BLaER1 (cell line): ENCODE measurements around the gene MRPS2.

Source experiments
- H3K27ac ChIP-seq: shearing (Covaris generic); formaldehyde crosslinking; 2 replicates; pipeline ENCODE4 v1.8.1; 2022
- H3K27me3 ChIP-seq: shearing (Covaris generic); formaldehyde crosslinking; 2 replicates; pipeline ENCODE4 v1.8.1; 2022
- H3K36me3 ChIP-seq: shearing (Covaris generic); formaldehyde crosslinking; 2 replicates; pipeline ENCODE4 v1.8.1; 2022
- H3K4me1 ChIP-seq: shearing (Covaris generic); formaldehyde crosslinking; 2 replicates; pipeline ENCODE4 v1.8.1; 2022
- H3K4me2 ChIP-seq: shearing (Covaris generic); formaldehyde crosslinking; 2 replicates; pipeline ENCODE4 v1.8.1; 2022
- H3K4me3 ChIP-seq: shearing (Covaris generic); formaldehyde crosslinking; 2 replicates; pipeline ENCODE4 v1.8.1; 2022
- H3K9ac ChIP-seq: shearing (Covaris generic); formaldehyde crosslinking; 2 replicates; pipeline ENCODE4 v1.8.1; 2022
- H3K9me3 ChIP-seq: shearing (Covaris generic); formaldehyde crosslinking; 2 replicates; pipeline ENCODE4 v1.8.1; 2022
- H4K20me1 ChIP-seq: shearing (Covaris generic); formaldehyde crosslinking; 2 replicates; pipeline ENCODE4 v1.8.1; 2022
- Cebpa-rat ChIP-seq: shearing (Covaris generic); IDR thresholded peaks from 2 replicates; pipeline ENCODE4 v1.8.1; 2022

MRPS2 gene

DNA sequence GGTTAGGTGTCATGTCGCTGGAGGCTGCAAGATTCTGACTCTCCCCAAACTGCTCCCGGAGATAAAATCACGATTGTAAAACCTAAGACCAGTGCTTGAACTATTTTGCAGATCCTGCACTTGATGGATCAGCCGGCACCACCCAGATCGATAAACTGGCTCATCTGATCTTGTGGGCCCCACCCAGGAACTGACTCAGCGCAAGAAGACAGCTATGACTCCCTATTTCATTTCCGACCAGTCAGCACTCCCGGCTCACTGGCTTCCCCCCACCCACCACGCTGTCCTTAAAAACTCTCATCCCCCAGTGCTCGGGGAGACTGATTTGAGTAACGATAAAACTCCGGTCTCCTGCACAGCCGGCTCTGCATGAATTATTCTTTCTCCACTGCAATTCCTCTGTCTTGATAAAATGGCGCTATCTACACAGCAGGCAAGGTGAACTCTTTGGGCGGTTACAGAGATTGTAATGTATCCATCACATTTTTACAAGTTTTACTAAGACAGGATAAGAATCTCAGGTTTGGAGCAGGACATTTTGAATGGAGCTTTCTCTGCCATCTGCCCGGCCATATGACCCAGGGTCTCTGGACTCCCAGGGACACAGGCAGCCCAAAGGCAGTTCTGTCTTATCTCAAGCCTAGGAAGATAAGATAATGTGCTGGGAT, 31.5 kb upstream of the MRPS2 start:
- no peaks in the 10 kb centered on the region for H3K9me3 ChIP-seq
- no peak overlapping the region for H3K4me2 ChIP-seq
- peaks cover 5% of the 10 kb centered on the region; the same call in 1 of the 2 replicates for H3K27me3 ChIP-seq
- H3K27ac ChIP-seq = no peak overlapping the region
- H3K36me3 ChIP-seq = no peaks in the 10 kb centered on the region
- 0 out of 2 replicates have a peak, but pooled peaks cover 1% of the 10 kb centered on the region for H4K20me1 ChIP-seq
- peaks cover 5% of the 10 kb centered on the region; the same call in 1 of the 2 replicates for H3K4me1 ChIP-seq
- H3K4me3 ChIP-seq = no peak overlapping the region
- H3K9ac ChIP-seq = no peak overlapping the region
- no peak for TF ChIP-seq Cebpa-rat

DNA sequence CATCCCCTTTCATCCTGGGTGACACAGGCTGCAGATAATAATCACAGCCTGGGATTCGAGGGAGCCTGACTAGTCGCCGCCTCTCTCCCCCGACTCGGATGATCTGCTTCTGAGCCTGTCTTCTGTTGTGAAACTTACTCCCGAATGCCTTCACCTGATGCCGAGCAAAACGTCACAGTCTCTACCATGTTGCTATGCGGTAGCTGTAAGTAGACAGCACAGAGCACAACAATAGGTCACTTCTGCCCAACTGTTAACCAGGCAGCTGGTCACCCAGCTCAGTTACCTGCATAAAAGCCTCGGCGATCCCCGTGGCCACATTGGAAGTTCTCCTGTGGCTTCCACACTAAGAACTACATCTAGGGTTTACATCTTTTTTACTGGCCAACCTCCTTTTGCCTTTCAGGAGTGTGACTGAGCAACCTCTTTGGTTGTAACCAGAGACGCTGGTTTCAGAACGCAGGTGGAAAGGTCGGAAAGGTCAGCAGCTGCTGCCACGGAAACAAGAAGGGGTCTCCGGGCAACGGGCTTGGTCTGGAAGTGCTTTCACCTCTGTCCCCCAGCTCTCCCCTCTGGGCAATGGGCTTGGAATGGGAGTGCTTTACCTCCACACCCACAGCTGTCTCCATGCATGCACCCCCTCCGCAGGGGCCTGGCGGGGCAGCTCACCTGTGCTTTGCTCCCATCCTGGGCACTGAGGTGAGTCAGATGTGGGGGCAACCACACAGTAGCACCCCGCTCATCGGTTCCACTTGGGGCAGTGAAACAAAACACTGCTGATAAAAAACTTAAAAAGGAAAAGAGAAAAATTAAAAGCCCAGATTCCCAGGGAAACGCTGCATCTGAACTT, 28.5 kb upstream of the MRPS2 start:
- peaks cover 17% of the 10 kb centered on the region; the same call in 1 of the 2 replicates for H3K27me3 ChIP-seq
- H3K9ac ChIP-seq = no peak overlapping the region

DNA sequence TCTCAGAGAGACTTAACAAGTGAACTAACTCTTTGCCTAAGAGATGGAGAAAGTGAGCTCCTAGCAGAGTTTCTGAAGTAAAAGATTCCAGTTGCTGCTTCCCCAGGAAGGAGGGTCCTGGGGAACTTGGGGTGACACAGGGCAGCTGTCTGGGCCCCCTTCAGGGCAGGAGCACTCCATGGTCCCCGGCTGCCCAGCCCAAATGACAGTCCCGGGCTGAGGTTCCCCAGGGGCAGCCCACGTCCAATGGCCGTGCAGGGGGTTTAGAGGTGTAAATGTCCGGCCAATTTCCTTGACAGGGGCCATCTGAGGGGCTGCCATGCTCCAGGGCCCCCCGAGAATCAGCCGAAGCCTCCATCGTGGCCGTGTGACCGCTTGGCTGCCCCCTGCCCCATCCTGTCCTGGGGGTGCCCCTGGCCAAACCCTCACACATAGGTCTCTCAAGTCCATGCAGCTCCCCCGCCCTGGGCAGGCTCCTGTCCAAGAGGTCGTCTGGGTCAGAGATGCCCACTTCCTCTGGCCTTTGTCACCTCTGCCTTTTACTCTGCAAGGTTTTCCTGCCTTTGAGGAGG, 26.4 kb upstream of the MRPS2 start:
- no peaks in the 10 kb centered on the region for H3K36me3 ChIP-seq
- TF ChIP-seq Cebpa-rat = no peak
- no peak overlapping the region for H3K4me2 ChIP-seq
- H4K20me1 ChIP-seq = peaks cover 25% of the 10 kb centered on the region; the same call in 1 of the 2 replicates
- H3K27me3 ChIP-seq = peaks cover 37% of the 10 kb centered on the region
- H3K9me3 ChIP-seq = no peaks in the 10 kb centered on the region
- H3K4me3 ChIP-seq = no peak overlapping the region
- H3K9ac ChIP-seq = no peak overlapping the region
- no peak overlapping the region for H3K27ac ChIP-seq
- H3K4me1 ChIP-seq = 0 out of 2 replicates have a peak, but pooled peaks cover 4% of the 10 kb centered on the region

More for the DNA sequence above, 28.5 kb upstream of the MRPS2 start:
- H3K9me3 ChIP-seq = no peaks in the 10 kb centered on the region
- H3K4me1 ChIP-seq = peaks cover 3% of the 10 kb centered on the region; the same call in 1 of the 2 replicates
- H3K4me3 ChIP-seq = no peak overlapping the region
- no peak overlapping the region for H3K27ac ChIP-seq
- TF ChIP-seq Cebpa-rat = no peak
- H3K36me3 ChIP-seq = no peaks in the 10 kb centered on the region
- no peak overlapping the region for H3K4me2 ChIP-seq
- 0 out of 2 replicates have a peak, but pooled peaks cover 11% of the 10 kb centered on the region for H4K20me1 ChIP-seq

DNA sequence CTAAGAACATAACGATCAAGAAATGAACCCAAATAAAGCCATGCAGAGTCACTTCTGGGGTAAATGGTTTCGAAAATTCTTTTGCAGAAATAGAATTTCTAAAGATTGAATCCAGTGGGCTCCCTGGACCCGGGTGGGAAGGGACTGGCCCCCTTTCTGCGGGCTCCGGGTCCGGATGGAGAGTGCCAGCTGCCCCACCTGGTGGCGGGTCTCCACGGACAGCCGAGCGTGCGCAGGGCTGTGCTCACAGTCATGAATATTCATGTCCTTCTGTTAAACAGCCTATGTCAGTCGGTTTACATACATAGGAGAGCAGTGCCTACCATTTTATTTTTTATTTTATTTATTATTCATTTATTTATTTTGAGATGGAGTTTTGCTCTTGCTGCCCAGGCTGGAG, 25.6 kb upstream of the MRPS2 start:
- TF ChIP-seq Cebpa-rat = no peak
- peaks cover 43% of the 10 kb centered on the region for H3K27me3 ChIP-seq
- no peak overlapping the region for H3K4me3 ChIP-seq
- no peaks in the 10 kb centered on the region for H3K9me3 ChIP-seq
- H3K36me3 ChIP-seq = no peaks in the 10 kb centered on the region
- no peak overlapping the region for H3K4me2 ChIP-seq
- 0 out of 2 replicates have a peak, but pooled peaks cover 5% of the 10 kb centered on the region for H3K4me1 ChIP-seq
- H3K9ac ChIP-seq = no peak overlapping the region
- peaks cover 27% of the 10 kb centered on the region; the same call in 1 of the 2 replicates for H4K20me1 ChIP-seq
- no peak overlapping the region for H3K27ac ChIP-seq

DNA sequence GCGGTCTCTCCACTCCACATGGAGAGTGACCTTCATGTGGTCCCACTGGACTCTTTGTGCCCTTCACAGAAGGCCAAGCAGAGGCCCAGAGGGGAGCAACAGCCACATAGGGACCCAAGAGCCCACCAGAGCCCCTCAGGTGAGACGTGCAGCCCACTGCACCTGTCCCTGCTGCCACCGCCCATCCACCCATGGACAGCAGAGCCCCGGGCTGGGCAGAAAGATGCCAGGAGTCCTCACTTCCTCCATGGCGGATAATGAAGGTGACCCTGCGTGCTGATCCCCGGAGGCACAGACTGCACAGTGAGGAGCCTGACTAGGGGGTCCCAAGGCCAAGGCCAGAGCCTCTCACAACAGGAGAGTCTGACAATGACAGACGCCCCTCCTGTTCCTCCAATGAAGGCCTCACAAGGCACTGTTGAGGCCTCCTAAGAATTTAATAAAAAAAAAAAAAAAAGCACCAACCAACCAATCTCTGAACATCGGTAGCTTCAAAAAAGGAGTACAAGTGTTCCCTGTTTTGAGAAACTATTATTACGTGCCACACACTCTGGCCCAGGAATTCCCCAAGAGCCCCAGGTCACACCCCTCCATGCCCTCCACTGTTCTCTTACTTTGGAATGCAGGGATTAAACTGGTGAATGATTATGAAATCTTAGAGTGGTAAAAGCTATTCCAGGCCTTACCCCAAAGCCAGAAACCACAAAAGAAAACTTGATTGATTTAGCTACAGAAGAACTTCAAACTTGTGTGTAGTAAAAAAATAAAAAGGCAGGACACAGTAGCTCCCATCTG, 23.7 kb upstream of the MRPS2 start:
- Histone ChIP-seq H3K36me3 (no peaks in the 10 kb centered on the region), H3K4me3 (no peak overlapping the region), H3K9me3 (no peaks in the 10 kb centered on the region), H3K27ac (no peak overlapping the region), H3K4me1 (peaks cover 20% of the 10 kb centered on the region), H3K9ac (no peak overlapping the region), H3K27me3 (peaks cover 58% of the 10 kb centered on the region), H3K4me2 (no peak overlapping the region), H4K20me1 (peaks cover 43% of the 10 kb centered on the region)
- TF ChIP-seq Cebpa-rat = no peak

DNA sequence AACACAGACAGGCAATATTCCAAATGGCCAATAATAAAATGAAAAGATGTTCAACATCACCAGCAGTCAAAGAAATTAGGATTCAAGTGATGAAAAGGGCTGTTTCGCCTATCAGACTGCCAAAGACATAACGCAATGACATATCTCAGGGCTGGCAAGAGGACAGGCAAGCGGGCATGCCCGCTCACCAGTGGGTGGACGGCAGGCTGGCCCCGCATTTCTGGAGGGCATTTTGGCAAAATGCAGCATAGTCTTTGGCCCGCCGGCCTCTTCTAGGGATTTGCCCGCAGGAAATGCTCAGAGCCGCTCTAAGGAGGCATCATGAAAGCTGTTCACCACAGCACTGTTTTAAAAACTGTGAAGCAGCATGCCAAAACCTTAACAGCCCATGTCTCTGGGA, 22.3 kb upstream of the MRPS2 start:
- Histone ChIP-seq H3K9me3 (no peaks in the 10 kb centered on the region), H3K4me1 (peaks cover 21% of the 10 kb centered on the region)

DNA sequence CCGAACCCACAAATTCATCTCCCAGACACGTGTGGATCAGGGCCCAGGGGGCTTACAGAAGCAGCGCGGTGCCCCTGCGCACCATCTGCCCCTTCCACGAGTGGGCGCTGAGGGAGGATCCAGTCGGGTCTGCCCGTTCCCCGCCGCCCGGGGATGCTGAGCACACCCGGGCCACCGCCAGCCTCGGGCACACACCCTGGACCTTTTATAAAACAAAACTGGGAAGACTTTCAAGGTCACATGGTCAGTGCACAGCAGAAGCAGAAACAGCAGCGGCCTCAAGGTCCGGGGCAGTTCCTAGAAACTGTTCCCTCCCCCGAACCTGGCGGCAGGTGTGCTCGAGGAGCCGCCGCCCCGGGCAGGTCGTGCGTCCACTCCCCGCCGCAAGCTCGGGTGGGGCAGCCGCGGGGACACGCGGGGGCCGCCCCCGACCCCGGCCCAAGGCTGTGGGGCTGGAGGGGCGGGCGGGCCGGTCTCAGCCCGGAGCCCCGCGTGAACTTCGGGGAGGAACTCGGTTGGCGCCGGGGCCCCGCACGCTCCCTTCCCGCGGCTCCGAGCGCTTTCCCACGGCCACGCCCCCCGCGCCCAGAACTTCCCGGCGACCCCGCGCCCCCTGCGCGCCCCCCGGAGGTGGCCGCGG, 21.5 kb upstream of the MRPS2 start:
- peaks cover 2% of the 10 kb centered on the region; the same call in 1 of the 2 replicates for H3K36me3 ChIP-seq
- H3K27ac ChIP-seq = no peak overlapping the region
- TF ChIP-seq Cebpa-rat = no peak
- H4K20me1 ChIP-seq = peaks cover 59% of the 10 kb centered on the region
- peak overlapping the region; percentile 83 for H3K4me3 ChIP-seq
- peak overlapping the region; percentile 96 for H3K4me2 ChIP-seq
- no peak overlapping the region for H3K9ac ChIP-seq
- H3K27me3 ChIP-seq = peaks cover 70% of the 10 kb centered on the region
- no peaks in the 10 kb centered on the region for H3K9me3 ChIP-seq
- H3K4me1 ChIP-seq = peaks cover 21% of the 10 kb centered on the region

More for the DNA sequence above, 22.3 kb upstream of the MRPS2 start:
- no peak overlapping the region for H3K4me3 ChIP-seq
- TF ChIP-seq Cebpa-rat = no peak
- no peak overlapping the region for H3K9ac ChIP-seq
- peaks cover 52% of the 10 kb centered on the region for H4K20me1 ChIP-seq
- H3K36me3 ChIP-seq = no peaks in the 10 kb centered on the region
- no peak overlapping the region for H3K27ac ChIP-seq
- H3K27me3 ChIP-seq = peaks cover 70% of the 10 kb centered on the region
- no peak overlapping the region for H3K4me2 ChIP-seq

DNA sequence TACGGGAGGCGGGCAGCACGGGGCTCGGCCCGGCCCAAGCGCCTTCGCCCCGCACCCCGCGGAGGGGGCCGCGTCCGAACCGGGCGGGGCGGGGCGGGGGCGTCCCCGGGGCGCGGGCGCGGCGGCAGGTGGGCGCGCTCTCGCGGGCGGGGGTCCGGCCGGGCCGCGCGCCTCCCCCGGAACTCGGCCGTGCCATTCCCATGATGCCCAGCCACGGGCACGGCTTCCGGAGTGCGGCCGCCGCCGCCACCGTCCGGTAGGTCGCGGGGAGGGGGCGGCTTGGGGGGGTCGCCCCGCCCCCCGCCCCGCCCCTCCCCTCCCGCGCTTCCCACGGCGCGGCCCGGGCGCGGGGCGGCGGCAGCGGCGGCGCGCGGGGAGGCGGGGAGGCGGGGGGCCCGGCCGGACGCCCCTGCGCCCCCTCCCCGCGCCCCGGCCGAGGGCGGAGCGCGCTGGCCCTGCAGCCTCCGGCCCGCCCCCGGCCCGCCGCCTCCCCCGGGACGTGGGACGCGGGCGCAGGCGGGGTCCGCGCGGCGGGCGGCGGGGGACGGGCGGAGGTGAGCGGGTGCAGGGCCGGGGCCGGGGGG, 20.9 kb upstream of the MRPS2 start, which contains the start of gene PPP1R26:
TSS of gene PPP1R26 (plus strand) at position 314 of the 584 bp plus-strand sequence. CDS start 4,729 bp downstream, outside the sequence.
- H3K4me1 ChIP-seq = peaks cover 21% of the 10 kb centered on the region
- no peaks in the 10 kb centered on the region for H3K9me3 ChIP-seq
- peak within 1 kb of the TSS; percentile 96 for H3K4me2 ChIP-seq
- H4K20me1 ChIP-seq = peaks cover 60% of the 10 kb centered on the region
- TF ChIP-seq Cebpa-rat = no peak
- peak within 1 kb of the TSS; percentile 67 for H3K9ac ChIP-seq
- H3K27ac ChIP-seq = no peak within 1 kb of the TSS
- peak within 1 kb of the TSS; percentile 83 for H3K4me3 ChIP-seq
- H3K27me3 ChIP-seq = peaks cover 64% of the 10 kb centered on the region
- H3K36me3 ChIP-seq = peaks cover 8% of the 10 kb centered on the region; the same call in 1 of the 2 replicates
